ENCODE results near the gene ESD. TPM values are rescaled to one million over a fixed set of nuclear protein-coding genes. Genes with fewer than 3 reads are reported as not detected.
"Not testable (repeated sequence)": the region's sequence is repeated elsewhere in the genome, so short reads cannot be mapped to it uniquely, and the experiment has no call there.

ESD gene
- polyA plus RNA-seq, 4 donors = 212 to 282 (median 239) TPM

- peak in 1 of 4 donors; percentile 2 for DNase-seq (ENCODE audit: low read depth in 4 of 4, low spot score in 2 of 4)
Observed at GRCh38 chr13:46796129-46796514, 839 bp downstream of the ESD start.

GRCh38 chr13:46795321-46795720 lies 1.6 kb downstream of the ESD start:
- no peak for DNase-seq (ENCODE audit: low read depth in 4 of 4, low spot score in 2 of 4)

GRCh38 chr13:46783504-46783903 lies 13.5 kb downstream of the ESD start:
- DNase-seq (ENCODE audit: low read depth in 4 of 4, low spot score in 2 of 4) = no peak

GRCh38 chr13:46782691-46783090 lies 14.3 kb downstream of the ESD start:
- DNase-seq (ENCODE audit: low read depth in 4 of 4, low spot score in 2 of 4) = no peak

GRCh38 chr13:46782066-46782465 lies 14.9 kb downstream of the ESD start:
- no peak for DNase-seq (ENCODE audit: low read depth in 4 of 4, low spot score in 2 of 4)

- no peak for DNase-seq (ENCODE audit: low read depth in 4 of 4, low spot score in 2 of 4)
Observed at GRCh38 chr13:46778890-46779289, 18.1 kb downstream of the ESD start.

GRCh38 chr13:46778095-46778494 lies 18.9 kb downstream of the ESD start:
- DNase-seq (ENCODE audit: low read depth in 4 of 4, low spot score in 2 of 4) = no peak

- DNase-seq (ENCODE audit: low read depth in 4 of 4, low spot score in 2 of 4) = no peak
Observed at GRCh38 chr13:46775385-46776107, 21.4 kb downstream of the ESD start.

- DNase-seq (ENCODE audit: low read depth in 4 of 4, low spot score in 2 of 4) = no peak
Observed at GRCh38 chr13:46773541-46773940, 23.4 kb downstream of the ESD start.

GRCh38 chr13:46771693-46772092 lies 25.3 kb downstream of the ESD start:
- no peak for DNase-seq (ENCODE audit: low read depth in 4 of 4, low spot score in 2 of 4)

GRCh38 chr13:46769925-46770324 lies 27.0 kb downstream of the ESD start:
- DNase-seq (ENCODE audit: low read depth in 4 of 4, low spot score in 2 of 4) = not testable (repeated sequence)

GRCh38 chr13:46761866-46762265 lies 35.1 kb downstream of the ESD start:
- DNase-seq (ENCODE audit: low read depth in 4 of 4, low spot score in 2 of 4) = no peak

- no peak for DNase-seq (ENCODE audit: low read depth in 4 of 4, low spot score in 2 of 4)
Observed at GRCh38 chr13:46761174-46761573, 35.8 kb downstream of the ESD start.

- no peak for DNase-seq (ENCODE audit: low read depth in 4 of 4, low spot score in 2 of 4)
Observed at GRCh38 chr13:46759846-46760245, 37.1 kb downstream of the ESD start.

- DNase-seq (ENCODE audit: low read depth in 4 of 4, low spot score in 2 of 4) = no peak
Observed at GRCh38 chr13:46757640-46758039, 39.3 kb downstream of the ESD start.

- DNase-seq (ENCODE audit: low read depth in 4 of 4, low spot score in 2 of 4) = no peak
Observed at GRCh38 chr13:46756977-46757376, 40.0 kb downstream of the ESD start.

GRCh38 chr13:46755508-46755907 lies 41.5 kb downstream of the ESD start:
- DNase-seq (ENCODE audit: low read depth in 4 of 4, low spot score in 2 of 4) = not testable (repeated sequence)

GRCh38 chr13:46754812-46755211 lies 42.1 kb downstream of the ESD start:
- DNase-seq (ENCODE audit: low read depth in 4 of 4, low spot score in 2 of 4) = no peak

- DNase-seq (ENCODE audit: low read depth in 4 of 4, low spot score in 2 of 4) = no peak
Observed at GRCh38 chr13:46753917-46754316, 43.0 kb downstream of the ESD start.

- DNase-seq (ENCODE audit: low read depth in 4 of 4, low spot score in 2 of 4) = no peak
Observed at GRCh38 chr13:46753137-46753536, 43.8 kb downstream of the ESD start.

- no peak for DNase-seq (ENCODE audit: low read depth in 4 of 4, low spot score in 2 of 4)
Observed at GRCh38 chr13:46751811-46752635, 44.9 kb downstream of the ESD start.

- no peak for DNase-seq (ENCODE audit: low read depth in 4 of 4, low spot score in 2 of 4)
Observed at GRCh38 chr13:46749951-46750350, 47.0 kb downstream of the ESD start.
